ENCODE measurements around the gene SDR39U1. TPM values are rescaled to one million over a fixed set of nuclear protein-coding genes. Genes with fewer than 3 reads are reported as not detected.
A peak's percentile ranks its signal among the peaks of the same experiment; 100 is the strongest.

SDR39U1 gene
- total RNA-seq, 4 donors from 2014 or later, result 21.7 to 51.4 (median 38.3) TPM

DNA sequence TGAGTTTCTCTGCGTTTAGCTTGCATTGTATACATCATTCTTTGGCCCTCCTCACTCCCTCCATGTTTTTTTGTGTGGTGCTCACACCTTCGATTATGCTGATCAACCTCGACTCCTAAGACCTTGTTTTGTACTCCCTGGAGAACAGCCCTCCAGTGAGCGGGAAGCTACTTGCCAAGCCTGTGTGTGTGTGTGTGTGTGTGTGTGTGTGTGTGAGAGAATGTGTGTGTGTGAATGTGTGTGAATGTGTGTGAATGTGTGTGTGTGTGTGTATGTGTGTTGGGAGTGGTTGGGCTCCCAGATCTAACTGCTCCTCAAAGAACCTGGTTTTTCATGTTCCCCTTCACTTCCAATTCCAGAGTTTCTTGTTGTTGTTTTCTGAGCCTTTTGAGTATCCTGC, 37.8 kb downstream of the SDR39U1 start:
- Histone ChIP-seq H3K27me3 (no peaks in the 10 kb centered on the region), H3K36me3 (no peaks in the 10 kb centered on the region), H3K4me1 (peaks cover 9 to 21% of the 10 kb centered on the region in 2 donors), H3K4me3 (no peak overlapping the region), H3K9me3 (no peaks in the 10 kb centered on the region), H3K27ac (no peak overlapping the region)
- in situ Hi-C loops (cut with MboI; ENCODE audit: low sequenced_read_pairs in 4 of 4), result no loop called here
- intact Hi-C loops (cut with DNase I; ENCODE audit: low total_unique reads), result loop anchor here (5.0 kb wide), 1 partner anchor 38 kb away; the partner anchor contains the start of gene NFATC4
- ATAC-seq (no peak), DNase-seq (no peak)
- TF ChIP-seq CTCF (IDR thresholded peaks at IDR 0.05 in 4 of 5, conservative IDR thresholded peaks at IDR 0.05 in 1 of 5) (no peak), POLR2A (IDR thresholded peaks at IDR 0.05) (no peak)

DNA sequence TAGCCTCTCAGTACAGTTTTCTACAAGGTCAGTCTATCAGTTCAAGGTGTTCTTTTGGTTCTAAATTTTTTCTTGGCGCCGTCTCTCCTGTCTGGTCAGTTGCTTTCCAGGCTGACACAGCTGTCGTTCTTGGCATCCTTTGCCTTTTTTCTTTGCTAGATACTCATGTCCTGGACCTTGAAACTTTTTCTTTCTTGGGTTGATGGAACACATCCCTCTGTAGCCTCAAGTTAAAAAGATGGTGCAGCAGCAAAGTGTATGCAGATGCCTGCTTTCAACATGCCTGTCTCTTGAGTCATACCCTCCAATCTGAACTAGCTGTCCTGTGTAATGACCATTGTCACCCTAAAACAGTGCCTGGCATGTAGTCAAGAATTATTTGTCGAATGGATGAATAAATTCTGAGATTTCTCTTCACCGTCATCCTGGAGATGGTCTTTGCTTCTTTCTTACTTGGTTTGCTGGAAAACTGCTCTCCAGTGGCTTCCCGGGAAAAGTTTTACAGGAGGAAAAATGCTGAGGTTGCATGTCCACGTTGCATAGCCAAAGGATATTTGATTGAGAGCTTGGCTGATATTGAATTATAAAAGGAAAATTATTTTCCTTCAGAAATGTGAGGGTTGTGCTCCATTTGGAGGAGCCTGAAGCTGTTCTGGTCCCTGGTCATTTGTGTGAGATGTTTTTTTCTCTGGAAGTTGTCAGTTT, 39.1 kb downstream of the SDR39U1 start:
- intact Hi-C loops (cut with DNase I; ENCODE audit: low total_unique reads), result loop anchor here (5.0 kb wide), 1 partner anchor 36 kb away; the partner anchor contains the start of gene NFATC4
- H3K4me3 ChIP-seq, result no peak overlapping the region

DNA sequence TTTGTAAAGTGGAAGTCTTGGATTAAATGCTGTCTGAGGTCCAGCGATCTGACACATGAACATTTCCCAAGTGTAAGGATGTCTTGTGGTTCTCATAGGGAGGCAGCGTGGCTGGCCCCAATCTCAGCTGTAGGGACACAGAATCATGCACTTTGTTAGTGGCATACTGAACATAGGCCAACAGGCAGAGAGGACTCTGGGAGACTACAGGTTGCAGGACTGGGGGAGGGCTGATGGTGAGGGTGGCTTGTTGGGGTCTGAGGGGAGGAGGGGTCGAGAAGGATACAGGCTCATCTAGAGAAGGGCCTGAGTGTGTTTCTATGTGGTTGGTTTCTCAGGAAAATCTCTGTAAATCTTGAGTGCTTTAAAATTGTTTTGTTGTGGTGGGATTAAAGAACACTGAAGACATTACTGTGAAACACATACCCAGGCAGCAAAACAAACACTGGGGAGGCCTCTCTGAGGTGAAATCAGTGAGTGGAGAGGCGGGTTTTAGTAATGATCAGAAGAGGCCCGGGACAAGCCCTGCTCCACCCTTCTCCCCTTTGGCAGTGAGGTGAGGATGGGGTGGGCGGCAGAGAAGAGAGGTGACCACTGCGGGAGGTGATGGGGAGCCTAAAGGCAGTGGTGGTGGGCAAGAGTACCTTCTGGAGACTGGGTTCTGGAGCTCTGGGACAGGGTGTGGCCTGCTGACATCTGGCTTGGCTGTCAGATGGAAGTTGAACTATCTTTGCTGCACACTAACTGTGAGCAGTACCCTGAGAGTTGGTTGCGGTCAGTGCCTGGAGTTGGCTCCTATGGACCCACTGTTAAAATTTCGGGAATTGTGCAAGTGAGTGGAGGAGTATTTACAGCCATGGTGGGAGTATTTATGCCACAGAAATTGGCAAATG, 40.5 kb downstream of the SDR39U1 start:
- in situ Hi-C loops (cut with MboI; ENCODE audit: low sequenced_read_pairs in 4 of 4) (no loop called here), intact Hi-C loops (cut with DNase I; ENCODE audit: low total_unique reads) (loop anchor here (5.0 kb wide), 1 partner anchor 35 kb away; the partner anchor contains the start of gene NFATC4)
- ATAC-seq (no peak), DNase-seq (no peak)
- TF ChIP-seq POLR2A (IDR thresholded peaks at IDR 0.05), result no peak
- no peaks in the 10 kb centered on the region for H3K36me3 ChIP-seq
- H3K9me3 ChIP-seq, result no peaks in the 10 kb centered on the region
- peaks cover 12 to 27% of the 10 kb centered on the region in 2 donors for H3K4me1 ChIP-seq
- H3K27me3 ChIP-seq, result peaks cover 0 to 10% (median 0%) of the 10 kb centered on the region in 3 donors
- H3K4me3 ChIP-seq, result no peak overlapping the region
- peak overlapping the region in 2 of 4 donors; percentile 16 to 32 for H3K27ac ChIP-seq

More for the DNA sequence above, 39.1 kb downstream of the SDR39U1 start:
- peaks cover 0 to 10% (median 0%) of the 10 kb centered on the region in 3 donors for H3K27me3 ChIP-seq
- peak overlapping the region in 1 of 4 donors; percentile 16 for H3K27ac ChIP-seq
- in situ Hi-C loops (cut with MboI; ENCODE audit: low sequenced_read_pairs in 4 of 4), result no loop called here
- DNase-seq (no peak), ATAC-seq (peak; percentile 36 to 40)
- H3K36me3 ChIP-seq, result no peaks in the 10 kb centered on the region
- TF ChIP-seq POLR2A (IDR thresholded peaks at IDR 0.05) (no peak), CTCF (IDR thresholded peaks at IDR 0.05 in 4 of 5, conservative IDR thresholded peaks at IDR 0.05 in 1 of 5) (no peak)
- no peaks in the 10 kb centered on the region for H3K9me3 ChIP-seq
- H3K4me1 ChIP-seq, result peaks cover 12 to 27% of the 10 kb centered on the region in 2 donors

DNA sequence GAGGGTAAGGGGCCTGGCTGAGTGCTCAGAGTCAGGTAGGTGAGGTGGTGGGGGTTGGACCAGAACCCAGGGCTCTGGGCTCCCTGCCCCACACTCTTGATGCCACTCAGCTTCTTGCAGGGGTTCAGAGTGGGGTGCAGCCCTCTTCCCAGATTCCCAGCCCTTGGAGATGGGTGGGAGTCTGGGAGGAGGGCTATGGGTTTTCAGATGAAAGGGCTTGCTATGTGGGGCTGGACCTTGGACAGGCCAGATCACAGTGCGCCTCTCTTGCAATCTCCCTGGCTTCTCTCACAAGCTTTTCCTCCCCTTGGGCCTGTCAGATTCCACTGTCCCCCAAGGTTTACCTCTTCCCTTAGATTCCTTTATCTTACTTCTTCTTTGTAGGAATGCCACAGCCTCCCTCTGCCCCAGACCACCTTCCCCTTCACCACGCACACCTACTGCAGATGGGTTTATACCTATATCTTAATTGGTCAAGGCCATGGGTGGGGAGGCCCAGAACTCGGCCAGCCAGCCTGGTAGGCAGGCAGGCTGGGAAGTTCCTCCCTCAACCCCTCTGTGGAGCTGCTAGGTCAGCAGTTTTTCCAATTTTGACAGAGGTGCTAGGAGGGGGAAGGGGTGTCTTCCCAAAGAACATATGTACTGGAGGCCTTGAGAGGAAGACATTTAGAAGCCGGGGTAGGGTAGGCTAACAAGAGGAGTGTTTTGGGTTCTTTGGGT, 42.4 kb downstream of the SDR39U1 start:
- H3K4me3 ChIP-seq, result peak overlapping the region in 3 of 4 donors; percentile 57 to 69 (median 60)
- no peaks in the 10 kb centered on the region for H3K9me3 ChIP-seq
- no peak for DNase-seq
- peaks cover 0 to 10% (median 0%) of the 10 kb centered on the region in 3 donors for H3K27me3 ChIP-seq
- TF ChIP-seq POLR2A (IDR thresholded peaks at IDR 0.05), result no peak
- ATAC-seq, result no peak
- H3K36me3 ChIP-seq, result no peaks in the 10 kb centered on the region
- peaks cover 12 to 27% of the 10 kb centered on the region in 2 donors for H3K4me1 ChIP-seq
- intact Hi-C loops (cut with DNase I; ENCODE audit: low total_unique reads) (loop anchor here (5.0 kb wide), 1 partner anchor 33 kb away; the partner anchor contains the start of gene NFATC4), in situ Hi-C loops (cut with MboI; ENCODE audit: low sequenced_read_pairs in 4 of 4) (no loop called here)
- peak overlapping the region; percentile 55 to 73 (median 70) for H3K27ac ChIP-seq

DNA sequence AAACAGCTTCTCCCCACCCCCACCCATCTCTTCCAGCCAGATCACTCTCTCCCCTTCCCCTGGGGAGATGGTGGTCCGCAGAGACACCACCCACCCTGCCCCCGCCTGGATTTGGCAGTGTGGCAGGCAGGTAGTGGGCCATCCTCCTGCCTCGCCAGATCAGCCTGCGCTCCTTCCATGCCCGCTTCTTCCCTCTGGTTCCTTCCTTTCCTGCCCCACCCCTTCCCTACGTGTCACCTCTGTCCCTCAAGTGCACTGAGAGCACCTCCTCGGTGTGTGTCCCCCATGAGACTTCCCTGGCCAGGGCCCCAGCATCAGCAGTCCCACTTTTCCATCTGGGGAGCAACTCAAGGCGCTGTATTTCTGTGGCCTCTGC, 43.1 kb downstream of the SDR39U1 start:
- peak overlapping the region; percentile 55 to 73 (median 70) for H3K27ac ChIP-seq
- ATAC-seq, result no peak
- peaks cover 12 to 27% of the 10 kb centered on the region in 2 donors for H3K4me1 ChIP-seq
- intact Hi-C loops (cut with DNase I; ENCODE audit: low total_unique reads), result no loop called here
- H3K9me3 ChIP-seq, result no peaks in the 10 kb centered on the region
- peaks cover 0 to 10% (median 0%) of the 10 kb centered on the region in 3 donors for H3K27me3 ChIP-seq
- DNase-seq, result no peak
- in situ Hi-C loops (cut with MboI; ENCODE audit: low sequenced_read_pairs in 4 of 4), result no loop called here
- no peaks in the 10 kb centered on the region for H3K36me3 ChIP-seq
- peak overlapping the region; percentile 57 to 69 (median 58) for H3K4me3 ChIP-seq
- no peak for TF ChIP-seq CTCF (IDR thresholded peaks at IDR 0.05 in 4 of 5, conservative IDR thresholded peaks at IDR 0.05 in 1 of 5)
- TF ChIP-seq POLR2A (IDR thresholded peaks at IDR 0.05), result no peak
